ENCODE data around the gene CCN5. TPM values are rescaled to one million over a fixed set of nuclear protein-coding genes. Genes with fewer than 3 reads are reported as not detected.
"Not testable (repeated sequence)": the region's sequence is repeated elsewhere in the genome, so short reads cannot be mapped to it uniquely, and the experiment has no call there.

CCN5 gene
- total RNA-seq: 0.14 TPM in 1 of 2 replicates, not detected in the other

GRCh38 chr20:44714701-44715498 lies at the start of gene CCN5:
CCN5 (plus strand) TSS chr20:44715369; CDS start chr20:44715391, 22 bp downstream.
- H3K4me3 ChIP-seq (ENCODE audit: low read depth, low read length): no peak within 1 kb of the TSS
- no peak for DNase-seq (ENCODE audit: low read depth)
- no peak for TF ChIP-seq CTCF (conservative IDR thresholded peaks at IDR 0.05; ENCODE audit: low read depth, low read length)

GRCh38 chr20:44666066-44666465 lies 49.1 kb upstream of the CCN5 start:
- DNase-seq (ENCODE audit: low read depth): no peak
- no peak overlapping the region for H3K4me3 ChIP-seq (ENCODE audit: low read depth, low read length)
- no peak for TF ChIP-seq CTCF (conservative IDR thresholded peaks at IDR 0.05; ENCODE audit: low read depth, low read length)

- not testable (repeated sequence) for H3K4me3 ChIP-seq (ENCODE audit: low read depth, low read length); DNase-seq (ENCODE audit: low read depth)
These were observed 44.3 kb upstream of the CCN5 start for GRCh38 chr20:44670851-44671250.

- DNase-seq (ENCODE audit: low read depth); H3K4me3 ChIP-seq (ENCODE audit: low read depth, low read length): not testable (repeated sequence)
These were observed 43.6 kb upstream of the CCN5 start for GRCh38 chr20:44671541-44671940.

GRCh38 chr20:44672318-44672902 lies 42.8 kb upstream of the CCN5 start:
- not testable (repeated sequence) for DNase-seq (ENCODE audit: low read depth); H3K4me3 ChIP-seq (ENCODE audit: low read depth, low read length)

- no peak for DNase-seq (ENCODE audit: low read depth)
These were observed 36.9 kb upstream of the CCN5 start for GRCh38 chr20:44678242-44678641.

GRCh38 chr20:44678990-44679611 lies 36.1 kb upstream of the CCN5 start:
- H3K4me3 ChIP-seq (ENCODE audit: low read depth, low read length): no peak overlapping the region

More at GRCh38 chr20:44678242-44678641, 36.9 kb upstream of the CCN5 start:
- no peak overlapping the region for H3K4me3 ChIP-seq (ENCODE audit: low read depth, low read length)
- no peak for TF ChIP-seq CTCF (conservative IDR thresholded peaks at IDR 0.05; ENCODE audit: low read depth, low read length)

More at GRCh38 chr20:44678990-44679611, 36.1 kb upstream of the CCN5 start:
- DNase-seq (ENCODE audit: low read depth): no peak
- TF ChIP-seq CTCF (conservative IDR thresholded peaks at IDR 0.05; ENCODE audit: low read depth, low read length): no peak
